Neural cell (in vitro differentiated cells): ENCODE results near the gene ALDOA. TPM values are rescaled to one million over a fixed set of nuclear protein-coding genes. Genes with fewer than 3 reads are reported as not detected.

Experiments used
- H2AFZ ChIP-seq: fragments of 200-600, 300-800 bp; sonication (generic), shearing (Covaris generic); 2 replicates; pipeline ENCODE4 v1.6.0; 2014; ENCODE audit warnings: low read depth, mild to moderate bottlenecking, antibody characterized with exemption, low read length, moderate library complexity
- H3F3A ChIP-seq: fragments of 200-600 bp; shearing (Covaris generic); 2 replicates; pipeline ENCODE4 v1.6.1; 2016; ENCODE audit warnings: mild to moderate bottlenecking, moderate library complexity, mixed read lengths, antibody characterized with exemption, low read length; ENCODE audit not compliant: insufficient read depth, poor library complexity, severe bottlenecking
- H3K27ac ChIP-seq: fragments of 200-600, 300-800 bp; sonication (generic), shearing (Covaris generic); 2 replicates; pipeline ENCODE4 v1.5.1; 2014; ENCODE audit warnings: mild to moderate bottlenecking, low read length, moderate library complexity
- H3K27me3 ChIP-seq: fragments of 300-800, 200-600 bp; sonication (generic), shearing (Covaris generic); 2 replicates; pipeline ENCODE4 v1.6.0; 2014; ENCODE audit warnings: mild to moderate bottlenecking, low read depth, low read length, moderate library complexity; ENCODE audit not compliant: insufficient read depth
- H3K36me3 ChIP-seq: fragments of 300-800, 200-600 bp; sonication (generic), shearing (Covaris generic); 2 replicates; pipeline ENCODE4 v1.5.1; 2014; ENCODE audit warnings: mild to moderate bottlenecking, antibody characterized with exemption, low read length, moderate library complexity; ENCODE audit not compliant: insufficient read depth
- H3K4me2 ChIP-seq: fragments of 300-800, 200-600 bp; sonication (generic), shearing (Covaris generic); 2 replicates; pipeline ENCODE4 v1.6.0; 2014; ENCODE audit warnings: mild to moderate bottlenecking, low read length
- H3K4me3 ChIP-seq: fragments of 300-800, 200-600 bp; sonication (generic), shearing (Covaris generic); 2 replicates; pipeline ENCODE4 v1.5.1; 2014; ENCODE audit warnings: mild to moderate bottlenecking, low read length, moderate library complexity
- H3K79me2 ChIP-seq: fragments of 200-600 bp; shearing (Covaris generic); replicated peaks from 2 replicates; pipeline ENCODE4 v1.6.0; 2014; ENCODE audit warnings: mild to moderate bottlenecking, low read length, moderate library complexity; ENCODE audit not compliant: insufficient read depth
- H3K9ac ChIP-seq: fragments of 300-800, 200-600 bp; sonication (generic), shearing (Covaris generic); 2 replicates; pipeline ENCODE4 v1.6.1; 2016; ENCODE audit warnings: mild to moderate bottlenecking, low read length, mixed read lengths
- H3K9me2 ChIP-seq: fragments of 200-600 bp; shearing (Covaris generic); 2 replicates; pipeline ENCODE4 v1.6.1; 2016; ENCODE audit warnings: mild to moderate bottlenecking, low read length, mixed read lengths; ENCODE audit not compliant: insufficient read depth
- H3K9me3 ChIP-seq: fragments of 200-600, 300-800 bp; sonication (generic), shearing (Covaris generic); 2 replicates; pipeline ENCODE4 v1.6.1; 2016; ENCODE audit warnings: mild to moderate bottlenecking, mixed run types, low read length, moderate library complexity, mixed read lengths
- H4K20me1 ChIP-seq: fragments of 200-600 bp; shearing (Covaris generic); 2 replicates; pipeline ENCODE4 v1.6.1; 2016; ENCODE audit warnings: mild to moderate bottlenecking, mixed run types; ENCODE audit not compliant: insufficient read depth
- CTCF ChIP-seq: fragments of 450-650 bp; IDR thresholded peaks from 2 replicates; pipeline ENCODE4 v1.5.1; 2014; ENCODE audit warnings: antibody characterized with exemption, mild to moderate bottlenecking, moderate library complexity; ENCODE audit not compliant: poor library complexity, severe bottlenecking
- EP300 ChIP-seq: fragments of 450-650 bp; conservative IDR thresholded peaks from 2 replicates; pipeline ENCODE4 v1.6.1; 2014; ENCODE audit warnings: antibody characterized with exemption, mild to moderate bottlenecking, moderate library complexity; ENCODE audit not compliant: poor library complexity, severe bottlenecking
- EZH2 ChIP-seq: fragments of 200-600, 300-800 bp; shearing (Covaris generic), sonication (generic); IDR thresholded peaks from 2 replicates; pipeline ENCODE4 v1.6.1; 2014; ENCODE audit warnings: antibody characterized with exemption, low read length, borderline replicate concordance, mild to moderate bottlenecking; ENCODE audit not compliant: insufficient read depth, poor library complexity, severe bottlenecking
- POLR2AphosphoS5 ChIP-seq: IDR thresholded peaks from 2 replicates; pipeline ENCODE4 v1.6.1; 2012
- RAD21 ChIP-seq: fragments of 450-650 bp; conservative IDR thresholded peaks from 2 replicates; pipeline ENCODE4 v1.6.1; 2014; ENCODE audit warnings: antibody characterized with exemption, mild to moderate bottlenecking, moderate library complexity
- REST ChIP-seq: IDR thresholded peaks from 2 replicates; pipeline ENCODE4 v1.6.1; 2012; ENCODE audit warnings: borderline replicate concordance
- TAF1 ChIP-seq: IDR thresholded peaks from 2 replicates; pipeline ENCODE4 v1.6.1; 2012; ENCODE audit warnings: low read depth
- polyA plus RNA-seq: library from polyadenylated mRNA; depleted of rRNA; stranded (reverse); fragments of >200 nt; gene quantifications from 2 replicates; pipeline ENCODE4 v1.2.3, GENCODE V29; 2014

ALDOA gene
- polyA plus RNA-seq, 1 donor from 2014 or later = 59.3 TPM

GRCh38 chr16:30063278-30063892 lies 2.2 kb upstream of the ALDOA start:
- H3K27ac ChIP-seq = peak overlapping the region; percentile 94
- no peaks in the 10 kb centered on the region for H4K20me1 ChIP-seq
- H3K9ac ChIP-seq = peak overlapping the region; percentile 95
- no peaks in the 10 kb centered on the region for H3K36me3 ChIP-seq
- no peaks in the 10 kb centered on the region for H3K9me2 ChIP-seq
- H3K79me2 ChIP-seq = peaks cover 11% of the 10 kb centered on the region
- no peaks in the 10 kb centered on the region for H3K27me3 ChIP-seq
- no peaks in the 10 kb centered on the region for H3F3A ChIP-seq
- peak overlapping the region; percentile 83 for H3K4me2 ChIP-seq
- no peak for TF ChIP-seq POLR2AphosphoS5
- no peak for TF ChIP-seq TAF1
- TF ChIP-seq RAD21 = no peak
- no peak for TF ChIP-seq CTCF
- no peak for TF ChIP-seq EZH2
- no peak for TF ChIP-seq EP300
- TF ChIP-seq REST = no peak
- peak overlapping the region; percentile 97 for H3K4me3 ChIP-seq
- H3K9me3 ChIP-seq = no peaks in the 10 kb centered on the region
- no peak overlapping the region for H2AFZ ChIP-seq

GRCh38 chr16:30063893-30064728 lies 1.4 kb upstream of the ALDOA start:
- H3K9ac ChIP-seq = peak overlapping the region; percentile 95
- no peaks in the 10 kb centered on the region for H3K9me3 ChIP-seq
- peak overlapping the region; percentile 94 for H3K27ac ChIP-seq
- peak overlapping the region; percentile 97 for H3K4me3 ChIP-seq
- peak overlapping the region; percentile 83 for H3K4me2 ChIP-seq
- no peaks in the 10 kb centered on the region for H3K9me2 ChIP-seq
- no peaks in the 10 kb centered on the region for H4K20me1 ChIP-seq
- H3K27me3 ChIP-seq = no peaks in the 10 kb centered on the region
- peak overlapping the region; percentile 96 for H2AFZ ChIP-seq
- H3K79me2 ChIP-seq = peaks cover 11% of the 10 kb centered on the region
- H3K36me3 ChIP-seq = no peaks in the 10 kb centered on the region
- H3F3A ChIP-seq = no peaks in the 10 kb centered on the region
- TF ChIP-seq CTCF = peak; percentile 31
- no peak for TF ChIP-seq RAD21
- no peak for TF ChIP-seq EP300
- peak; percentile 27 for TF ChIP-seq TAF1
